Stimulated activated CD8-positive, alpha-beta memory T cell treated with anti-CD3 and anti-CD28 coated beads, Interleukin-7, amount 100 ng/mL, for 1 hour (primary cell): ENCODE measurements around the gene TMEM106B.
"Not testable (repeated sequence)": the region's sequence is repeated elsewhere in the genome, so short reads cannot be mapped to it uniquely, and the experiment has no call there.

Experiments
- DNase-seq, 2 donors: peaks; one replicate each; pipeline ENCODE4 v3.0.0-alpha.2; 2020; ENCODE audit warnings: low read depth in 2 of 2

The TMEM106B gene

DNA sequence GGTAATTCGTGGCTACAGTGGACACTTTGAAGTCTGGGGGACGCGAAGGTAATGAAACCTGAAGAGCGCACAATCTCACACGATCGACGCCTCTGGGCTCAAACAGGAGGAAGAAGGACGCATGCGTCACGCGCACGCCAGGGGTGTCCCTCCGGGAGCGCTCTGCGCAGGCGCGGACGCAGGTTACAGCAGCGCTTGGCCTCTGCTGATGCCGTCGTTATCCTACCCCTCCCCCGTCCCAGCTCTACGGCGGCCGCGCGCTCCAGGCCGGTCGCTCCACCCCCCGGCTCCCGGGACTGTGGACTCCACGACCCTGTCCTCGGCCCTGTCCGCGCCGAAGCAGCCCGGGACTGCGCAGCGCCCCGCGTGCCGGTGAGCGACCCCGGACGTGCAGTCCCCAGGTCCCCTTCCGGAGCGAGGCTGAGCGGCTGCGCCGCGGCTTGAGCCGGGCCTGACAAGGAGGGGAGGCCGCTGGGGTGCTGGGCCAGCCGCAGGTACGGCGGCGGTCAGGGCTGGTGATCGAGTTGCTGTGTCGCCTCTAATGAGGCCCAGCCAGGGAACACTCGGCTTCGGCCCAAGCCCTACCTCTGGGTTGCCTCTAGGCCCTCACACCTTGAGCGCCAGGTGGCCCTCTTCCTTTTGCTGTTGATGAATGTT is at the start of gene TMEM106B:
TMEM106B (plus strand) TSS at position 241 of the 657 bp plus-strand sequence. CDS start 3,517 bp downstream, outside the sequence.
- peak; percentile 87 to 94 for DNase-seq

DNA sequence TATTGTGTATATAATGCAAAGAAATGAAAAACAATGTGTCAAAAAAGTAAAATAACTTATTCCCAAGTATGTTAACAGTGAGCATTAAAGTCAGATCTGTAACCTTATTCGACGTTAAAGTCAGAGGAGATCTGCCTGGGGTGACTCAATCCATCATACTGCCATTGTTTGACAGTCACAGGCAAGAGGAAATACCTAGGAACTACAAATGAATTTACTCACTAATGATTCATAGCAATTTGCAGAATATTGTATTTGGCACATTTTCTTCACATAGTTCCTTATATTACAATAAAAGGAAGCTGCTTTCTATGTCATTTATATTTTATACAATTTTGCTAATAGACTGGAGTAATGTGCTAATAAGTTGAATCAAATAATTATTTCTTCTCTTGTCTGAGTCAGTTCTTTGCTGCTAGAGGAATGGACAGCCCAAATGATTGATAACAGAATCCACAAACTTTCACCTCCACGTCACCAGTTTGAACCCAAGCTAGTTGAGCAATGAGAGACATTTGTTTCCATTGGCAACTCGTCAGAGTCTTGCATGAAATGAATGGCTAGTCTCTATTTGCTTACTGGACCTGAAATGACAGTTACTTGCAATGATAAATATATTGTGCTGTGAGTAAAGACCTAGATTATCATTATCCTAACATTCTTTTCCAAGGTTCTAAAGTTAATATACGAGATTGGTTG is 48.5 kb upstream of the TMEM106B start:
- DNase-seq: no peak

DNA sequence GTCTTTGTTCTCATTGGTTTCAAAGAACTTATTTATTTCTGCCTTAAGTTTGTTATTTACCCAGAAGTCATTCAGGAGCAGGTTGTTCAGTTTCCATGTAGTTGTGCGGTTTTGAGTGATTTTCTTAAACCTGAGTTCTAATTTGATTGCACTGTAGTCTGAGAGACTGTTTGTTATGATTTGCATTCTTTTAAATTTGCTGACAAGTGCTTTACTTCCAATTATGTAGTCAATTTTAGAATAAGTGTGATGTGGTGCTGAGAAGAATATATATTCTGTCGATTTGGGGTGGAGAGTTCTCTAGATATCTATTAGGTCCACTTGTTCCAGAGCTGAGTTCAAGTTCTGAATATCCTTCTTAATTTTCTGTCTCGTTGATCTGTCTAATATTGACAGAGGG is 43.0 kb upstream of the TMEM106B start:
- DNase-seq: not testable (repeated sequence)

DNA sequence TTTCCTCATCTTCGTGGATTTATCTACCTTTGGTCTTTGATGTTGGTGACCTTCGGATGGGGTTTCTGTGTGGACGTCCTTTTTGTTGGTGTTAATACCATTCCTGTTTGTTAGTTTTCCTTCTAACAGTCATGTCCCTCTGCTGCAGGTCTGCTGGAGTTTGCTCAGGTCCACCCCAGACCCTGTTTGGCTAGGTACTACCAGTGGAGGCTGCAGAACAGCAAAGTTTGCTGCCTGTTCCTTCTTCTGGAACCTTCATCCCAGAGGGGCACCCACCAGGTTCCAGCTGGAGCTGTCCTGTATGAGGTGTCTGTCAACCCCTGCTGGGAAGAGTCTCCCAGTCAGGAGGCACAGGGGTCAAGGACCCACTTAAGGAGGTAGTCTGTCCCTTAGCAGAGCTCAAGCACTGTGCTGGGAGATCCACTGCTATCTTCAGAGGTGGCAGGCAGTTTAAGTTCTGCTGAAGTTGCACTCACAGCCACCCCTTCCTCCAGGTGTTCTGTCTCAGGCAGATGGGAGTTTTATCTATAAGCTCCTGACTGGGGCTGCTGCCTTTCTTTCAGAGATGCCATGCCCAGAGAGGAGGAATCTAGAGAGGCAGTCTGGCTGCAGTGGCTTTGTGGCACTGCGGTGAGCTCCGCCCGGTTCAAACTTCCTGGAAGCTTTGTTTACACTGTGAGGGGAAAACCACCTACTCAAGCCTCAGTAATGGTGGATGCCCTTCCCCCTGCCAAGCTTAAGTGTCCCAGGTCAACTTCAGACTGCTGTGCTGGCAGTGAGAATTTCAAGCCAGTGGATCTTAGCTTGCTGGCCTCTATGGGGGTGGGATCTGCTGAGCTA is 40.9 kb upstream of the TMEM106B start:
- DNase-seq: peak in 1 of 2 donors; percentile 18

DNA sequence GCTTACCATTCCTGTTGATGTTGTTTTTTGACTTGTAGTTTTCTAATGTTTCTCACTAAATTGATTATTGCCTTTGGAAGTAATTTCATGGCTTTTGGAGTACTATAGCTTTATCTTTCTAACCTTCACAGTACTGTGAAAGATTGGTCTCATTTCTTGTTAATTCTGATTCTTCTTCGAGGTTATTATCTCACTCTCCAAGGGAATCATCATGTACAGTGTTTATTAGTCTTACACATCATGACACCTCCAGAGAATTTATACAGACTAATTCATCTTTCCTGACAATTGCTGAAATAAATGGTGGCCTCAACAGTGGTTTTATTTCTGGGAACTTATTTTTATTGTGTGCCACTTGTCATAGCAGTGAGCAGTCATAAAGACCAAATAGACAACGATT is 37.4 kb upstream of the TMEM106B start:
- DNase-seq: no peak

DNA sequence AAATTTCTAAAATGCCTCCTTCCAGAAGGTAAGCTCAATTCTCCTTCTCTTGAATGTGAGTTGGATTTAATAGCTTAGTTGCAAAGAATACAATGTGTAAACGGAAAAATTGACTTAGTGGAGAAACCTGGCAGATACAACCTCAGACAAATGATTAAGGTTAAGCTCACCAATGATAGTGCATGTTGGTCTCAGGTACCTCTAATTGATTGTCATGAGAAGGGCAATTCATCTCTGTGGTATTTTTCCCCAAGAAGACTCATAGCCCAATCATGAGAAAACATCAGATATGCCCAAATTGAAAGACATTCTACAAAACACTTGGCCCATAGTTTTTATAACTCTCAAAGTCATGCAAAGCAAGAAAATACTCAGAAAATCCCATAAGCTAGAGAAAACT is 36.2 kb upstream of the TMEM106B start:
- no peak for DNase-seq

DNA sequence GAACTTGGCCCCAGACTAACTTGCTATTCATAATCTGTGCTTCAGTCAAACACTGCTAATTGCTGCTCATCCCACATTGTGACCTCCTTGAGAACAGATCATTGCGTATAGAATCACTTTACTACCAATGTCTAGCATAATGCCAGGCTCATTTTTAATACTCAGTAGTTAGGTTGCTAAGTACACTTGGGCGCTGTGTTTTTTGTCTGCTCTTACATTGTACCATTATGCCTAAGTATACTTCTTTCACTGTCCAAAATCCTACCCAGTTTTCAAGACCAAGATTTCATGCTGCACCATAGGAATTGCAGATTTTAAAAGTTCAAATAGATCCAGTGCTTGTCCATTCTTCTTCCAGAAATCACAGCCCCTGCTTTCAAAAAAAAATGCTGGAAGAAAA is 32.8 kb upstream of the TMEM106B start:
- DNase-seq: no peak

DNA sequence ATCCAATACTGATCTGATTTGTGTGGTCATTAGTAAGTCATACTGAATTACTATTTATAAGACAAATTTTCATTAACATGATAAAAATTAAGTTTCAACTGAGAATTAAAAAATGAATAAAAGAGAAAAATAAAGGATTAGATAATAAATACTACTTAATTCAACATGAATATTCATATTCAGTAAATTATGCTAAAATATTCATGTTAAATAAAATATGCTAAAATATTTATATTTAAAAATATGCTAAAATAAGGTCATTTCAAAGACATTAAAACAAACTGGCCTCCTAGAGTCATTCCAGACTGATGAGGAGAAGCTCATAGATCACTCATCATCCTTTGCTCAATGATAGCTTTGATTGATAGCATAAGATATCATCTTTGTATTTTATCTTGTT is 16.7 kb upstream of the TMEM106B start:
- DNase-seq: no peak

DNA sequence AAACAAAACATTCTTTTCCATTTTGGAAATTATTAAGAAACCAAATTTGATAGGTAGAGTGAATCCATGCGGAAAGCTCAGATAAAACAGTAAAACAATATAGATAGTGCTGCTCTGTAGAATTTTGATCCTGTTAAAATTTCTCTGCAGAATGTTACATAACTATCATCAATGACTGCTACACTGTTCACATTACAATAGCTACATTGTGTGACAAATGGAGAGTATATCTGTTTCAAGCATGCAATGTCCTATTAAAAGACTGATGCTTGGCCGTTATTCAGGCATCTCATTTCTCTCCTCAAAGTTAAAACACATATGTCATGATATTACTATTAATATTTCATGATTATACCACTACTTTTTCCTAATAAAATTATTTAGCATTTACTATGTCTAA is 14.7 kb upstream of the TMEM106B start:
- DNase-seq: no peak

DNA sequence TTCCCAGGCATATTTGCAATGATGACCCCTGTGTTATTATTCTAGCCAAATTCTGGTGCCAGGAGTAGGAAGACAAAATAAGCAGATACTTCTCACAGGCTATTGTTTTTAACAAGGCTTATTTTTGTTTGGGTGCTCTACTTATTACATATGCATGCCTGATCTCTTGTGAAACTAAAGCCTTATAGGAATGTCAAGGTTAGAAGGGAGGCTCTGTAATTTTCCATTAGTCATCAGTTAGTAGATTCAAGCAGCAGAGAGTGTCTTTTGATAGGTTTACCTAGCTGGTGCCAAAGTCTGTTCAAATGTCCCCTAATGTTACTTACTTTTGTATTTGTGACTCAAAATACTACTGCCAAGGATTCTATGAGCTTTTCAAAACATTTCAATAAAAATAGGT is 11.7 kb upstream of the TMEM106B start:
- no peak for DNase-seq

DNA sequence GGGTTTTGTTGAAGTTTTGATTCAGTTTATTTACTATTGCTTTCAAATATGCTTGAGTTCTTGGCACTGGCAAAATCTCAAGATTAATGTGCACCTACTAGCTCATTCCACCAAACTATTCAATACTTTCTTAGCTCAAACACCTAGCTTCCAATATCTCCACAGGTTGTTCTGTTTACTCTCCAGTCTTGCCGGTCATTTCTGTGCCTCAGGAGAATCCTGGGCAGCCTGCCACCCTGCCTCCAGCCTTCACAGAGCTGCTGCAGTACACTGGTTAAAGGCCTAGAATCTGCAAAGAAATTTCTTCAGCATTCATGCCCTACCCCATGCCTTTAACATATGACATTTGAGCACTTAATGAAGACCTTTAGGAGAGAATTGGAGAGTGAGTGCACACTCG is 4.0 kb upstream of the TMEM106B start:
- DNase-seq: no peak

DNA sequence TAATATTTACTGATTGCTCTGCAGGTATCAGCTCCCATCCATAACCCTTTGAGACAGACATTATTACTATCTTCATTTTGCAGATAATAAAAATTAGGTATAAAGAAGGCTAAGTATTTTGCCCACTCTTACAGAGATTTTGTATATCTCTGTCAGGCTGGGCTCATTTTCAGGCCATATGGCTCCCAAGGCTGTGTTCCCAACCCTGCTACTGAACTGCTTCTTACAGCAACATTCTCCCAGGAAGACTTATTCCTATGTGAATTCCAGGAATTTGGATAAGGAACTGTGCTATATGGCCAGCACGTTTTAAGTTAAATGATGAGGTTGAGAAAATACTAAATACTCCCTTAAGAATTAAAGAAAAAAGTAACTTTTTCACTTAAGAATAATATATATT is 1.9 kb upstream of the TMEM106B start:
- no peak for DNase-seq

DNA sequence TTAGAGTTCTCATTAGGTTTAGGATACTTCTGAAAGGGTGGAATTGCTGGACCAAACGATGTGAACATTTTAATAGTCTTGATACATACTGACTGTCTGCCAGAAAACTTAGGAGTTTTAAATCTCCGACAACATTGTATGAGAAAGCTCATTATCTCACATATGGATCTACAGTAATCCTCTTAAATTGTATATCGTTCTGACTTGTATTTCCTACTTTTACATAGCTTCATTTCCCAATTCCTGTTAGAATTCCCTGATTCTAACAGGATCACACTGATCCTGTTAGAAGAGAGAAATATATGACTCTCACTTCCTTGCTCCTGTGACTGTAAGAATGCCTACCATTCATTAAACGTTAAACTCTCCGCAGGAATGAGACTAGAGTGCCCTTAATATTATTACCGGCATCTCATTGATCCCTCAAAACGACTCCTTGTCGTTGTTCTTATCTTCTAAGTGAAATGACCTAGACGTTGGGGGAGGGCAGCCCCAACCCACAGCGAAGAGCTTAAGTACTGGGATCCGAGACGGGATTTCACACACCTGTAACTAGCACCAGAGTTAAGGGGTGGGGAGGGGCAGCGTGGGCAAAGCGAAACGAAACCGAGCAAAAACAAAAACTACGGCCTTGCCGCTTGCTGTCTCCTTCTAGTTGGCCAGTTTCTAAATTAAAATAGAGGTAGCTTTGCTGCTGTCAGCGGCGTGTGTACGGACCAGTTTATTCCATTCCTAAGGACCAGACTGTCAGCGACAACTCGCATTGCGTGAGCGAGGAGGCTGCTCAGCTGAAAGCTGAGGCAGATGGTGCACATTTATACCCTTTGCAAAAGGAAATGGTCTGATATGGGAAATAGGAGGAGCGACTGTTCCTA is 678 bp upstream of the TMEM106B start:
- peak in 1 of 2 donors; percentile 2 for DNase-seq

DNA sequence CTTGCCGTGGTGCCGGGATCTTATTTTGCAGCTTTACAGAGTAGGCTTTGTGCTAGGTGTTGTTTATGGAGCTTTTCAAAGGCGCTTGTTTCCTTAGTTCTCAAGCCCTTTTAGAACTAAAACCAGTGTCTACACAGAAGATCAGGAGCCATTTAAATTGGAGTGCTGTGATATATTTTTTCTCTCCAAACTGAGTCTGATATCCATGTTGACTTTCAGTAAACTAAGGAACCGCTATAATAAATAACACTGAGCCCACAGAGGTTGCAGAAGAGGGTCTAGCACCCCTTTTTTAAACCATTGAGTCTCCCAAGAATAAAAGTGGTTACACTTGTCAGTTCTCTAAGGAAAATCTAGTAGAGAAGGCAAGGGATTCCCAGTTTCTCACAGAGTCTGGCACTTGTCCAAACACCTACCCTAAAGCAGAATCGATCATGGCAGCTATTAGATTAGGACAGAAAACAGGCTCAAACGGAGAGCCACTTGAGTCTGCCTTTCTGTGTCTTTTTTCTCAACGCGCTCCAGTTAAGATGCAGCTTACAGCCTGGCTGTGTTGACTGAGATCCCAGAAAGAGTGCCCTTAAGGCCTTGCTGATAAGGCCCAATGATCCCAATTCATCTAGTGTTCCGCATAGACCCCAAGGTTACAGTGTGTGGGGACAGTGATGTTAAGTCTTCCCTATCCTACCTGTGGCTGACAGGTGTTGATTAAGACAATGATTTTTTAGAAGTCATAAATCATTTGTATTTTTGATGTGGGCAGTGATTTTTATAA is 804 bp downstream of the TMEM106B start:
- DNase-seq: no peak

DNA sequence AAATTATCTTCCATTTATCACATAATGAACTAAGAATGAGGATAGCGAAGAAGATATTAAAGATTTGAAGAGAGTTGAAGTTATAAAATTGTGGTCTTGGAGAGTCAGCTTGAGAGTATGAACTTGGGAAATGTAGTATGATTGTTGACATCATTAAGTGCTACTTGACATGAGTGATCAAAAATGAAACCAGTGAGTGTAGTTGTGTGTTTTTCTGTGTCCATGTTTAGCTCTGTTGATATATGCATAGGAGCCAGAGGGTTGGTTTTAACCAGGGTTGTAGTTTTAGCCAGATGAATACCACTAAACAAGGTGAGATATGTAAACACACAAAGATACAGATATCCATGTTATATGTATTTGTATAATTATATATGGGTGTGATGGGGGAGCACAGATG is 6.2 kb downstream of the TMEM106B start:
- DNase-seq: no peak

DNA sequence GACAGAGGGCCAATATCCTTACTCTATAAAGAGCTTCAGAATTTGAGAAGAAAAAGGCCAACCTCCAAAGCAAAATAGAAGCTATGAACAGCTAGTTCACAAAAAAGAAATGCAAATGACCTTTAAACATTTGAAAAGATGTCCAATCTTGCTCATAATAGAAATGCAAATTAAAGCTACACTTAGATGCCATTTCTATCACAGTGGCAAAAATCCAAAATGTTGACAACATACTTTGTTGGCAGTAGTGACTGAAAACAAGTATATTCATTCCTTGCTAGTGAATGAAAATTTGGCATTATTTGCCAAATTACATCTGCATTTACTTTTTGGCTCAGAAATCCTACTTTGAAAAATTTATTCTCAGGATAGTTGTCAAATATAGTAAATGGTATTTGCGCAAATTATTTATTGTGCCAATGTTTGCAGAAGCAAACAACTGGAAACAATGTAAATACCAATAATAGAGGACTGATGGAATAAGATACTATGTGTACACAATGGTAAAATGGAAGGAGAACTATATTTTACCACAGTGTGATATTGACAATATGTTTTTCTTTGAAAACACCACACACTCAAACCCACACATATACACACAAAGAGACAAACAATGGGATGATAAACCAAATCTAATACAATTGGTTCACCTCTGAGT is 9.4 kb downstream of the TMEM106B start:
- DNase-seq: no peak

DNA sequence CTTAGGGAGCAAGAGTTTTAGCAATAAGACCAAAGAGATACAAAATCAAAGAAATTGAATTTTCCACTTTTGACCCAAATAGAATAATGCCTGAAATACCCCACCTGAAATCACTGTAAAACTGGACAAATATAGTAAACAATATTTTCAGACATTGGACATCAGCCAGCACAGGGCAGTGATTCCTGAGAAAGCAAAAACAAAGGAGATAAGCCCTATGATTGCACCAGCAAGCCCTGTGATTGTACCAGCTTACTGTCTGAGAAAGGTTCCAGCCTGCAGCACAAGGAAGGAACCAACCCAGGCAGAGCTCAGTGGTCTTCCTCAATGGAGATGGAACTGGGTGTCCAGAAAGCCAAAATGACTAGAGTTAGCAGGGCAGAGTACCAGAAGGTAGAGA is 10.3 kb downstream of the TMEM106B start:
- no peak for DNase-seq

DNA sequence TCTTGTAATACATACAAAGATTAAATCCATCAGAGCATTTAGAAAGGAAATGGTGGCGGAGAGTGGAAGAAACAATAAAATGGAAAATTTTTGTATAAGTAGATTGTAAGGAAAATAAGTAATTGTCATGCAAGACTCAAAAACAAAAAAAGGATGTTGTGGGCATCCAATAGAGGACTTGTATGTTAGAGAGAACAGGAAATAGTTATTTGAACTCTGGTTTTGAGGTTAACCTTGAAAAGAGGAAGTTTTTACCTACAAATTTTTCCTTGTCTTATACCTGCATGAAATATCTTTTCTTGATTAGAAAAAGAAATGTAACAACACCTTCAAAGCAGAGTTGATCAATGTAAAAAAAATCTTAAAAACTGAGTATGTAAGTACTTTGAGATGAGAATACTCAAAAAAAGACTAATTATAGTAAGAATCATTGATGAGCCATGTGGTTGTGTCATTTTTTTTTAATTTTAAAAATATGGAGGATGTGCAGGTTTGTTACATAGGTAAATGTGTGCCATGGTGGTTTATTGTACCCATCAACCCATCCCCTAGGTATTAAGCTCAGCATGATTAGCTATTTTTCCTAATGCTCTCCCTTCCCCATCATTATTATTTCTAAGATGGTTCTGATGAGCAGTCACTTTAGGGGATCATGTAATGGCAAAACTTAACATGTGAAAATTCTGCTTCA is 11.9 kb downstream of the TMEM106B start:
- no peak for DNase-seq

DNA sequence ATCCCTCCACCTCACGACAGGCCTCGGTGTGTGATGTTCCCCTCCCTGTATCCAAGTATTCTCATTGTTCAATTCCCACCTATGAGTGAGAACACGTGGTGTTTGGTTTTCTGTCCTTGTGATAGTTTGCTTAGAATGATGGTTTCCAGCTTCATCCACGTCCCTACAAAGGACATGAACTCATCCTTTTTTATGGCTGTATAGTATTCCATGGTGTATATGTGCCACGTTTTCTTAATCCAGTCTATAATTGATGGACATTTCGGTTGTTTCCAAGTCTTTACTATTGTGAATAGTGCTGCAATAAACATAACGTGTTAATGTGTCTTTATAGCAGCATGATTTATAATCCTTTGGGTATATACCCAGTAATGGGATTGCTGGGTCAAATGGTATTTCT is 13.9 kb downstream of the TMEM106B start:
- not testable (repeated sequence) for DNase-seq

DNA sequence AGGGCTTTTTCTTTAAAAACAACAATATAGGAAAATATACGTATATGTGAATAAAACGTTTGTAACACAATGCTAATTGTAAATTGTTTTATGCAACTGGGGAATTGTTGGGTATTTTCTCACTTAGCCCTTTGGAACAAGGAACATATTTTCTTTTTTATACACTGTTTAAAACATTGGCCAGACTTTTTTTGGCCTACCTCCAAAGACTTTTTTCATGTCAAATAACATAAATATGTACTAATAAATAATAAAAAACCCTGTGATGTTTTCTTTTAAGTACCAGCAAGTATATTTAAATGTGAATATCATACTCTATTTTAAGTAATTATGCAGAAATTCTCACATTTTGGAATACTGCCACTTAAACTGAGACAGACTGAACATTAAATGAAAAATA is 15.7 kb downstream of the TMEM106B start:
- DNase-seq: no peak
